ENCODE measurements around the gene HCRT.
"Not testable (repeated sequence)": the region's sequence is repeated elsewhere in the genome, so short reads cannot be mapped to it uniquely, and the experiment has no call there.

HCRT gene

GRCh38 chr17:42184713-42185620 is at the start of gene HCRT:
Gene HCRT, minus strand, starts transcription at chr17:42185452. Its CDS starts 87 bp downstream, at chr17:42185365.
- no peaks in the 10 kb centered on the region for H3K36me3 Mint-ChIP-seq
- peaks cover 58% of the 10 kb centered on the region for H3K27me3 Mint-ChIP-seq
- peak within 1 kb of the TSS; percentile 67 for H3K27ac Mint-ChIP-seq
- DNase-seq, result no peak
- no peaks in the 10 kb centered on the region for H3K9me3 Mint-ChIP-seq
- peaks cover 52% of the 10 kb centered on the region for H3K4me1 Mint-ChIP-seq
- CTCF ChIA-PET, result interaction anchor here (1.0 to 2.1 kb wide), 3 partner anchors 9 to 217 kb away, joined by 3 to 11 read pairs (median 4); partner anchors contain the start of gene GHDC
- peak within 1 kb of the TSS; percentile 82 for H3K4me3 Mint-ChIP-seq

GRCh38 chr17:42233994-42234393 is 48.7 kb upstream of the HCRT start:
- DNase-seq, result no peak
- CTCF ChIA-PET, result no interaction called here
- H3K4me1 Mint-ChIP-seq, result peaks cover 11% of the 10 kb centered on the region
- no peaks in the 10 kb centered on the region for H3K9me3 Mint-ChIP-seq
- peaks cover 13% of the 10 kb centered on the region for H3K36me3 Mint-ChIP-seq
- no peak overlapping the region for H3K27ac Mint-ChIP-seq
- H3K27me3 Mint-ChIP-seq, result no peaks in the 10 kb centered on the region
- H3K4me3 Mint-ChIP-seq, result no peak overlapping the region

GRCh38 chr17:42233156-42233555 is 47.9 kb upstream of the HCRT start:
- DNase-seq, result no peak
- H3K9me3 Mint-ChIP-seq, result no peaks in the 10 kb centered on the region
- CTCF ChIA-PET, result interaction anchor here (2.1 kb wide), 1 partner anchor 10 kb away, joined by 7 read pairs; no protein-coding TSS in a partner anchor
- H3K4me1 Mint-ChIP-seq, result peaks cover 18% of the 10 kb centered on the region
- H3K27me3 Mint-ChIP-seq, result no peaks in the 10 kb centered on the region
- H3K27ac Mint-ChIP-seq, result no peak overlapping the region
- no peak overlapping the region for H3K4me3 Mint-ChIP-seq
- H3K36me3 Mint-ChIP-seq, result peaks cover 15% of the 10 kb centered on the region

- peaks cover 31% of the 10 kb centered on the region for H3K36me3 Mint-ChIP-seq
- no peak overlapping the region for H3K27ac Mint-ChIP-seq
- no peaks in the 10 kb centered on the region for H3K9me3 Mint-ChIP-seq
Observed at GRCh38 chr17:42230225-42230624, 45.0 kb upstream of the HCRT start.

GRCh38 chr17:42227849-42228700 is 42.8 kb upstream of the HCRT start:
- Mint-ChIP-seq H3K4me1 (peaks cover 20% of the 10 kb centered on the region), H3K27me3 (no peaks in the 10 kb centered on the region), H3K27ac (no peak overlapping the region), H3K4me3 (no peak overlapping the region), H3K36me3 (peaks cover 47% of the 10 kb centered on the region), H3K9me3 (no peaks in the 10 kb centered on the region)
- CTCF ChIA-PET, result interaction anchor here (2.2 kb wide), 1 partner anchor 22 kb away, joined by 5 read pairs; no protein-coding TSS in a partner anchor
- DNase-seq, result no peak

More at GRCh38 chr17:42230225-42230624, 45.0 kb upstream of the HCRT start:
- Mint-ChIP-seq H3K4me3 (no peak overlapping the region), H3K27me3 (no peaks in the 10 kb centered on the region), H3K4me1 (peaks cover 20% of the 10 kb centered on the region)
- no peak for DNase-seq
- CTCF ChIA-PET, result interaction anchor here (1.0 to 2.2 kb wide), 2 partner anchors 20 to 92 kb away, joined by 3 to 5 read pairs; no protein-coding TSS in a partner anchor

GRCh38 chr17:42225646-42226045 is 40.4 kb upstream of the HCRT start:
- Mint-ChIP-seq H3K27ac (no peak overlapping the region), H3K9me3 (no peaks in the 10 kb centered on the region), H3K36me3 (peaks cover 52% of the 10 kb centered on the region), H3K4me3 (no peak overlapping the region), H3K4me1 (peaks cover 19% of the 10 kb centered on the region), H3K27me3 (no peaks in the 10 kb centered on the region)
- no peak for DNase-seq
- CTCF ChIA-PET, result no interaction called here

GRCh38 chr17:42224651-42225050 is 39.4 kb upstream of the HCRT start:
- Mint-ChIP-seq H3K27ac (no peak overlapping the region), H3K36me3 (peaks cover 48% of the 10 kb centered on the region), H3K9me3 (no peaks in the 10 kb centered on the region), H3K4me3 (no peak overlapping the region), H3K4me1 (peaks cover 11% of the 10 kb centered on the region), H3K27me3 (no peaks in the 10 kb centered on the region)
- CTCF ChIA-PET, result interaction anchor here (0.6 to 3.5 kb wide), 3 partner anchors 13 to 179 kb away, joined by 6 to 37 read pairs (median 24); no protein-coding TSS in a partner anchor
- no peak for DNase-seq

GRCh38 chr17:42221886-42222745 is 36.9 kb upstream of the HCRT start:
- Mint-ChIP-seq H3K9me3 (no peaks in the 10 kb centered on the region), H3K27ac (no peak overlapping the region), H3K36me3 (peaks cover 48% of the 10 kb centered on the region), H3K4me3 (no peak overlapping the region), H3K4me1 (no peaks in the 10 kb centered on the region), H3K27me3 (no peaks in the 10 kb centered on the region)
- DNase-seq, result peak; percentile 69
- CTCF ChIA-PET, result interaction anchor here (0.6 to 3.5 kb wide), 44 partner anchors 8 to 996 kb away, joined by 3 to 61 read pairs (median 5); partner anchors contain the start of genes GHDC, STAT5A and STAT5B

- peaks cover 43% of the 10 kb centered on the region for H3K36me3 Mint-ChIP-seq
- H3K4me3 Mint-ChIP-seq, DNase-seq, CTCF ChIA-PET, H3K27me3 Mint-ChIP-seq, H3K4me1 Mint-ChIP-seq, H3K9me3 Mint-ChIP-seq, H3K27ac Mint-ChIP-seq: not testable (repeated sequence)
Observed at GRCh38 chr17:42219280-42219679, 34.0 kb upstream of the HCRT start.

GRCh38 chr17:42214156-42214555 is 28.9 kb upstream of the HCRT start:
- Mint-ChIP-seq H3K9me3 (no peaks in the 10 kb centered on the region), H3K27me3 (no peaks in the 10 kb centered on the region), H3K36me3 (peaks cover 59% of the 10 kb centered on the region), H3K4me1 (no peaks in the 10 kb centered on the region), H3K4me3 (no peak overlapping the region), H3K27ac (no peak overlapping the region)
- CTCF ChIA-PET, result interaction anchor here (0.6 to 2.1 kb wide), 2 partner anchors 8 to 188 kb away, joined by 3 to 7 read pairs; no protein-coding TSS in a partner anchor
- DNase-seq, result no peak

GRCh38 chr17:42212382-42212781 is 27.1 kb upstream of the HCRT start:
- Mint-ChIP-seq H3K36me3 (peaks cover 55% of the 10 kb centered on the region), H3K4me1 (no peaks in the 10 kb centered on the region), H3K27me3 (no peaks in the 10 kb centered on the region), H3K9me3 (no peaks in the 10 kb centered on the region), H3K27ac (no peak overlapping the region), H3K4me3 (no peak overlapping the region)
- CTCF ChIA-PET, result interaction anchor here (0.6 kb wide), 1 partner anchor 305 kb away, joined by 3 read pairs; no protein-coding TSS in a partner anchor
- no peak for DNase-seq

- CTCF ChIA-PET, result interaction anchor here (0.9 kb wide), 1 partner anchor 10 kb away, joined by 4 read pairs; no protein-coding TSS in a partner anchor
- H3K4me1 Mint-ChIP-seq, H3K27me3 Mint-ChIP-seq, DNase-seq, H3K27ac Mint-ChIP-seq, H3K4me3 Mint-ChIP-seq, H3K9me3 Mint-ChIP-seq: not testable (repeated sequence)
- peaks cover 54% of the 10 kb centered on the region for H3K36me3 Mint-ChIP-seq
Observed at GRCh38 chr17:42211921-42212341, 26.7 kb upstream of the HCRT start.

GRCh38 chr17:42210046-42210445 is 24.8 kb upstream of the HCRT start:
- CTCF ChIA-PET, result interaction anchor here (0.6 to 1.5 kb wide), 3 partner anchors 12 to 29 kb away, joined by 3 to 6 read pairs (median 3); no protein-coding TSS in a partner anchor
- no peak for DNase-seq
- Mint-ChIP-seq H3K9me3 (no peaks in the 10 kb centered on the region), H3K4me1 (no peaks in the 10 kb centered on the region), H3K4me3 (no peak overlapping the region), H3K27me3 (no peaks in the 10 kb centered on the region), H3K27ac (no peak overlapping the region), H3K36me3 (peaks cover 60% of the 10 kb centered on the region)

Data from activated naive CD4-positive, alpha-beta T cell treated with anti-CD3 and anti-CD28 coated beads, Interleukin-2, amount 10 ng/mL, durations not matched to agents 7 days and 5 days (primary cell).